H1 (cell line): ENCODE data around the gene LDLR.

Source experiments
- CTCF ChIP-seq, 3 experiments: IDR thresholded peaks; 1 replicate in 2 of 3; 2 replicates in 1 of 3; pipeline versions ENCODE4 v1.5.1 to v1.6.1; 2011; ENCODE audit warnings: low read length in 3 of 3, mild to moderate bottlenecking in 3 of 3, inconsistent platforms in 2 of 3, low read depth in 1 of 3, moderate library complexity in 1 of 3; ENCODE audit not compliant: insufficient read depth in 1 of 3; ENCODE audit errors: control extremely low read depth in 1 of 3
- EGR1 ChIP-seq: IDR thresholded peaks from 2 replicates; pipeline ENCODE4 v1.6.1; 2011; ENCODE audit warnings: low read depth, low read length, borderline replicate concordance
- KDM5A ChIP-seq: fragments of 200-600 bp; IDR thresholded peaks from 2 replicates; pipeline ENCODE4 v1.7.1; 2012; ENCODE audit warnings: mild to moderate bottlenecking, low read length, inconsistent platforms, mixed read lengths
- MAX ChIP-seq: IDR thresholded peaks from 2 replicates; pipeline ENCODE4 v1.6.1; 2012; ENCODE audit warnings: inconsistent platforms
- POLR2A ChIP-seq, 2 experiments: IDR thresholded peaks; 1 replicate in 1 of 2; 2 replicates in 1 of 2; pipeline ENCODE4 v1.6.1; 2011; ENCODE audit warnings: low read depth in 2 of 2, low read length in 2 of 2, mild to moderate bottlenecking in 2 of 2; ENCODE audit errors: control extremely low read depth in 1 of 2
- POLR2AphosphoS5 ChIP-seq: IDR thresholded peaks from 2 replicates; pipeline ENCODE4 v1.6.1; 2011; ENCODE audit warnings: low read depth, low read length
- RXRA ChIP-seq: IDR thresholded peaks from 2 replicates; pipeline ENCODE4 v1.6.1; 2011; ENCODE audit warnings: low read depth, mild to moderate bottlenecking, low read length, moderate library complexity; ENCODE audit not compliant: insufficient read depth
- YY1 ChIP-seq: IDR thresholded peaks from 2 replicates; pipeline ENCODE4 v1.6.1; 2011; ENCODE audit warnings: low read depth, mild to moderate bottlenecking, low read length
- TF ChIP-seq, protein P1 (sequence below): IDR thresholded peaks from 2 replicates; pipeline ENCODE4 v1.6.1; 2011; ENCODE audit warnings: low read length, improper control_type of control experiment

DNA sequence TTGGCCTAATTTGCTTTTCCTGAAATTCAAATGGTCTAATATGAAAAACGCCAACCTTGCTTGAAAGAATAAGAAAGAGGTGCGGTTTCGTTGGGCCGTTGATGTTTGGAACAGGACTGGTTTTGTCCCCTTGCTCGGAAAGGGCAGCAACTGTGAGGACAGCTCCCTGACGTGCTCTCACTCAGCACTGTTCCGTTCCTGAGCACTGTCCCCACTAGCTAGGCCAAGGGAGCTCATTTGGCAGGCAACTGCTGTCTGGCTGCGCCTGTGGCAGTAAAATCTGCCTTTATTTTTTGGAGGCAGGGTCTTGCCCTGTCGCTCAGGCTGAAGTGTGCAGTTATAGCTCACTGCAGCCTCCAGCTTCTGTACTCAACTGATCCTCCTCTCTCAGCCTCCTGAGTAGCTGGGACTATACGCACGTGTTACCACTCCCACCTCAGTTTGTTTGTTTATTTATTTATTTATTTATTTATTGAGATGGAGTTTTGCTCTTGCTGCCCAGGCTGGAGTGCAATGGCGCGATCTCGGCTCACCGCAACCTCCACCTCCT lies 4.5 kb downstream of the LDLR start:
- peak; percentile 43; the same call in 1 of the 2 replicates for TF ChIP-seq POLR2AphosphoS5
- no peak for TF ChIP-seq YY1
- TF ChIP-seq CTCF (IDR thresholded peaks at IDR 0.05; ENCODE audit: control extremely low read depth in 1 of 3, insufficient read depth in 1 of 3, low read depth in 1 of 3, low read length in 3 of 3): no peak
- TF ChIP-seq, protein P1, sequence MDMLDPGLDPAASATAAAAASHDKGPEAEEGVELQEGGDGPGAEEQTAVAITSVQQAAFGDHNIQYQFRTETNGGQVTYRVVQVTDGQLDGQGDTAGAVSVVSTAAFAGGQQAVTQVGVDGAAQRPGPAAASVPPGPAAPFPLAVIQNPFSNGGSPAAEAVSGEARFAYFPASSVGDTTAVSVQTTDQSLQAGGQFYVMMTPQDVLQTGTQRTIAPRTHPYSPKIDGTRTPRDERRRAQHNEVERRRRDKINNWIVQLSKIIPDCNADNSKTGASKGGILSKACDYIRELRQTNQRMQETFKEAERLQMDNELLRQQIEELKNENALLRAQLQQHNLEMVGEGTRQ: no peak
- TF ChIP-seq RXRA: no peak
- no peak for TF ChIP-seq MAX
- no peak for TF ChIP-seq POLR2A (IDR thresholded peaks at IDR 0.05; ENCODE audit: control extremely low read depth in 1 of 2, low read depth in 2 of 2, low read length in 2 of 2)
- no peak for TF ChIP-seq KDM5A
- TF ChIP-seq EGR1: no peak
